ENCODE measurements around the gene FGG.
"Not testable (repeated sequence)": the region's sequence is repeated elsewhere in the genome, so short reads cannot be mapped to it uniquely, and the experiment has no call there.

The FGG gene

GRCh38 chr4:154610582-154610981, 1.9 kb downstream of the FGG start:
- DNase-seq = no peak

- no peak for DNase-seq
These were observed 2.9 kb downstream of the FGG start for GRCh38 chr4:154609532-154609931.

- no peak for DNase-seq
These were observed 3.8 kb downstream of the FGG start for GRCh38 chr4:154608361-154609252.

GRCh38 chr4:154606728-154607723, 5.4 kb downstream of the FGG start:
- no peak for DNase-seq

- no peak for DNase-seq
These were observed 7.7 kb downstream of the FGG start for GRCh38 chr4:154604696-154605200.

- DNase-seq = no peak
These were observed 9.2 kb downstream of the FGG start for GRCh38 chr4:154603033-154603943.

- no peak for DNase-seq
These were observed 9.9 kb downstream of the FGG start for GRCh38 chr4:154602404-154603020.

- DNase-seq = no peak
These were observed 14.4 kb downstream of the FGG start for GRCh38 chr4:154597798-154598774.

- DNase-seq = not testable (repeated sequence)
These were observed 15.2 kb downstream of the FGG start for GRCh38 chr4:154597281-154597680.

- no peak for DNase-seq
These were observed 16.6 kb downstream of the FGG start for GRCh38 chr4:154595807-154596206.

GRCh38 chr4:154594343-154594742, 18.1 kb downstream of the FGG start:
- not testable (repeated sequence) for DNase-seq

- no peak for DNase-seq
These were observed 18.6 kb downstream of the FGG start for GRCh38 chr4:154593868-154594267.

GRCh38 chr4:154591890-154592289, 20.6 kb downstream of the FGG start:
- no peak for DNase-seq

GRCh38 chr4:154590329-154591006, 22.0 kb downstream of the FGG start, which contains the start of gene FGA:
TSS of gene FGA (minus strand) at chr4:154590742. CDS start at chr4:154590687, 55 bp downstream.
- DNase-seq = no peak

GRCh38 chr4:154589296-154590197, 22.9 kb downstream of the FGG start:
- no peak for DNase-seq

GRCh38 chr4:154588198-154588597, 24.3 kb downstream of the FGG start:
- no peak for DNase-seq

- DNase-seq = no peak
These were observed 26.0 kb downstream of the FGG start for GRCh38 chr4:154586296-154587033.

Data from fibroblast of skin of abdomen (primary cell).